Colon (tissue), 2 donors: ENCODE measurements around the gene KRT10.
"Not testable (repeated sequence)": the region's sequence is repeated elsewhere in the genome, so short reads cannot be mapped to it uniquely, and the experiment has no call there.

Source experiments
- FAIRE-seq: peaks from 2 replicates; lab custom pipeline; 2012; peaks lifted over from hg19 to GRCh38; lab: Jason Lieb, UNC
- donor health status: control.
- donor health status: control.

Gene KRT10

GRCh38 chr17:40832840-40833239 is 10.4 kb upstream of the KRT10 start:
- no peak for FAIRE-seq

- FAIRE-seq = no peak
Measured at GRCh38 chr17:40830085-40830776, 7.8 kb upstream of the KRT10 start.

DNA sequence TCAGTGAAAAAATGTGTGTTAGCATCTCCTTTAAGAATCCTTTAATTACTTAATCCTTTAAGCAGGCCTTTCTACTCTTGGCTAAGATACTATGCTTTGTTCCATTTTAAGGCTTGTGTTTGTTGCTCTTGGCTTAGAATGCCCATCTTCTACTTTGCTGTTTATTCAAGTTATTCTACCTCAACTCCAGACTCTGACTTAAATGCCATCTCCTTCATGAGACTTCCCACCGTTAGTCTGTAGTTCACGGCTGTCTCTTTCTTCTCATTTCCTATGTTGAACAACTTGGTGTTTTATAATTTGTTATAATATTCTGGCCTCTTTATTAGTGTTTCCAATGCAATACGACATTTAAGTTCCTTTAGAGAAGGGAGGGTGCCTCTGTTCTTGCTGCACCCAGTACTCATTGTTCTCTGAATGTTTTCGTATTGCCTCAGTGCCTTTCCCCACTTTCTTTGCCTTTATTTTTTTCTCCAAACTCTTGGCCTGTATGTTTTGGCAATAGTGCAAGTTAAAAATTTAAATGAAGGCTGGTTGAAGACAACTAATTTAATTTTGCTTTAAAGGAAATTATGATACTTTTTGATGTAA is 6.1 kb upstream of the KRT10 start:
- no peak for FAIRE-seq

DNA sequence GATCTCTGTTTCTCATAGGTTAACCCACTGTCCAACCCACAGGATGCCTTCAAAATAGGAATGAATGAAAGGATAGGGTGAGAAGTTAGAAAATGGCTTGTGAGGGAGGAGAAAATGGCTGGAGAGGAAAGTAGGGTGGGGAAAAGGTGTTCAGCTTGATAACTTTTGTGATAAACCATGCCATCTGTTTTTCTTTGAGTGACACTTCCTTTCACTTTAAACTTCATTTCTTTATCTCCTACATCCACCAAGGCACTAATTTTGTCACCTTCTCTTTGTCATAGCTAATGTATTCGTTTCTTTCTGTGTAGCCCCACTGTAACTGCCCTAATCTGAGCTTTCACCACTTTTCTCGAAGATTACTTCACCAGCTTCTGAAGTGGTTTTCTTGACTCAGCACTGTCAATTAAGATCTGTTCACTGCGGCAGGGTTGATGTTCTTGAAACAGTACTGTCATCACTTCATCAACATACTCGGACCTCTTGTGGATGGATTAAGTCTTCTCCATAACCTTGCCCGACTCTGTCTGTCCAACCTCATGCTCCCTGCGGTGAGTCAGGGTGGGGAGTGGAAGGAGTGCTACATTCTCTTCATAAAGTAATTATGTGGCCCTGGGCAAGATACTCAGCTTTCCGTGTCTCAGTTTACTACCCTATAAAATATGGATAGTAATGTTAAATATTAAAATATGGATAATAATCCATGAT is 5.5 kb upstream of the KRT10 start:
- no peak for FAIRE-seq

DNA sequence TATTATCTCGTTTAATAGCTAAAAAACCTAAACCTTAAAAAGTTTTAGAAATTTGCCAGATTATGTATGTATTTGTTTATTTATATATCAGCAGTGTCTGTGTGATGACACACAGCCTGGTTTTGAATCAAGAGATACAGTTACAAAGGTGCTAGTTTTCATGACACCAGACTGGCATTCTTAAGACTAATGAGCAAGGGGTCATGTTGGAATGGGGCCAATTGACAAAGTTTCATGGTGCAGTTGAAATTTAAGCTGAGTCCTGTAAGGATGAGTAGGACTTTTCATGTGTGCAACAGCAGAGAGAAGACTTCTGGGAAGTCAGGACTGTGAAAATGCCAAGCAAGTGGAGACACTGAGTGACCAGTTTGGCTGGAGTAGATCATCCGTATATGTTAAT is 3.2 kb upstream of the KRT10 start:
- FAIRE-seq = no peak

DNA sequence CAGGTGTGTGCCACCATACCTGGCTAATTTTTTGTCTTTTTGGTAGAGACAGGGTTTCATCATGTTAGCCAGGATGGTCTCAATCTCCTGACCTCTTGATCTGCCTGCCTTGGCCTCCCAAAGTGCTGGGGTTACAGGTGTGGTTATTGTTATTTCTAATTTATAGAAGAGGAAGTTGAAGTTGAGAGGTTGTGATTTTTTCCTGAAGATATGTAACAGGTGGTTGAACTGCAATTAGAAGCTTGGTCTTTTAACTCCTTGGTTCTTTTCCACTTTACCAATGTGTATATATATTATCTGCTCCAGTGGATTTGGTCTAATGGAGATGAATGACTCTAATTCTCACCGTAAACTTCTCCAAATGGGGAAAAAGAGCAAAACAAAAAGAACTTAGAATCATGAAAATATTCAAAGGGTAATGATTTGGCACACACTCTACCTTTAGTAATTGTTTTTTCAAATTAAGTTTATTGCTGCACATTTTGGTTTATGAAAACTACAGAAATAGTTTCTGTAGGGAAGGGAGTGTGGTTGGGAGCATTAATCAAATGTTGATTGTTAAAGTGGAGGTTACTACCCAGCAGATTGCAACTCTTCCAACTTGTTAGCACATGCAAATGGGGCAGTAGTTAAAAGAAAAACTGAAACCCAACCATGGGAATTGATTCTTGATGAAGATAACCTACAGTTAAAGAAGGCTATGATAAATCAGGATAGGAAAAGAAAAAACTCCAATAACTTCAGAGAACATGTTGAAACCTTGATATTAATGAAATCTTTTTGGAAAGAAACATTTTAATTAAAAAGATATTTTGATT is 1.8 kb upstream of the KRT10 start:
- FAIRE-seq = no peak

DNA sequence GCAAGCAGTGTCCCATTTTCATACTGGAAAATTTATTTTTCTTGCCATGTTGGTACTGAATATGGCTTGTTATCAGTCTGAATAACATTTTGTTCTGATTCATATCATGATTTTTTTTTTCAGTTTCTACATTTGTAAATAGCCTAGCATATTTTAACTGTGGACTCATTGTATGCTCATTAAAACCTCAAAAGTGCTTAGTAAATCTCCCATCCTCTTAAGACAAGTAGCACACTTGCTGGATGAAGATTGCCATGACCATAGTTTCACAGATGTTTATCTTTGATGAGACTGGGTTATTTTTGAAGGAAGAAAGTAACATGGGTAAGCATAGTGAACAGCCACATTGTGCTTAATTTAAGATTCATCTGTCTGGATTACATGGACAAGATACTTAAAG is 878 bp downstream of the KRT10 start:
- no peak for FAIRE-seq

- FAIRE-seq = no peak
Measured at GRCh38 chr17:40820228-40820838, 2.1 kb downstream of the KRT10 start.

- FAIRE-seq = no peak
Measured at GRCh38 chr17:40819528-40820125, 2.8 kb downstream of the KRT10 start.

- no peak for FAIRE-seq
Measured at GRCh38 chr17:40818733-40819527, 3.5 kb downstream of the KRT10 start.

GRCh38 chr17:40818343-40818732 is 4.1 kb downstream of the KRT10 start:
- no peak for FAIRE-seq

DNA sequence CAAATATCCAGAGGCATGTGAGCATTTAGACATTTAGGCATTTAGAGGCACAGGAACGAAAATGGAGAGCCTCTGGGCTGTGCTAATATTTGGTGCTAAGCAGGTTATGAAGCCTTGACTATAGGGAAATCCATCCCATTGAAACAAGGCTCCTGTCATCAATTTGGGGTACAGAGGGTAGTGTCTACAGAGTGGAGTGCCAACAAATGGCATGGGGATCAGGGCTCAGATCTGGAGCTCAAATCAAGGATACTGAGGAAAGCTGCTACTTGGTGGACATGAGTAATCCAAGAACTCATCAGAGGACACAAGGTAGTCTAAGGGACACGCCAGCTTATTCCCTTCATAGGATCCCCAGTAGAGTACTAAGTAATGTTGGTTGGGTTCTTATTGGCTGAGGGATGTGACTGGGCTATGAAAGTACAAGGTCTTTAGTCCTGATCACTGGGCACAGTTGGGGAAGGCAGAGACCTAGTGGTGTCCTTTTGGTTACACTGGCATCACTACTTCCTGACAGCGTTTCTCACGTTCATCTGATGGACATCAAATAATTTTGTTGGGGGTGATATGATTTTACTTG is 5.2 kb downstream of the KRT10 start:
- no peak for FAIRE-seq

GRCh38 chr17:40816569-40816968 is 5.8 kb downstream of the KRT10 start:
- FAIRE-seq = no peak

- FAIRE-seq = no peak
Measured at GRCh38 chr17:40815381-40815780, 7.0 kb downstream of the KRT10 start.

DNA sequence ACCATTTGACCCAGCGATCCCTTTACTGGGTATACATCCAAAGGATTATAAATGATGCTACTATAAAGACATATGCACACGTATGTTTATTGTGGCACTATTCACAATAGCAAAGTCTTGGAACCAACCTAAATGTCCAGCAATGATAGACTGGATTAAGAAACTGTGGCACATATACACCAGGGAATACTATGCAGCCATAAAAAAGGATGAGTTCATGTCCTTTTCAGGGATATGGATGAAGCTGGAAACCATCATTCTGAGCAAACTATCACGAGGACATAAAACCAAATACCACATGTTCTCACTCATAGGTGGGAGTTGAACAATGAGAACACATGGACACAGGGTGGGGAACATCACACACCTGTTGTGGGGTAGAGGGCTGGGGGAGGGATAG is 7.8 kb downstream of the KRT10 start:
- FAIRE-seq = not testable (repeated sequence)

GRCh38 chr17:40813804-40814203 is 8.6 kb downstream of the KRT10 start:
- FAIRE-seq = no peak

GRCh38 chr17:40812639-40813038 is 9.8 kb downstream of the KRT10 start:
- no peak for FAIRE-seq

DNA sequence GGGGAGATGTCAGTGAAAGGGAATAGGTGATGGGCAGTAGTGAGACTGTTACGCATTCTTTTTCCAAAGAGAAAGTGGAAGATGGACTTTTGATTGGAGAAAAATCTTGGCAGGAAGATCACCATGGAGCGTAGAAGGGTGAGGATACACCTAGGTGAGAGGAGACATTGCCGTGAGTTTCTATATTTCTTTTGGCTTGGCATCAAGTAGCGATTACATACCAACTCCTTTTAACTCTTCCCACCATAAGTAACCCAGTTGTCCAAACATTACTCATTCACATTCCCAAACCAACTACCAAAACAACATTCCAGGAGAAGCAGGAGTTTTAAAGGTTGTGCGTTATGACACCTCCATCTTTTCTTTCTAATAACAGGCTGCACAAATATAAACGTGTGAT is 11.9 kb downstream of the KRT10 start:
- no peak for FAIRE-seq

GRCh38 chr17:40809721-40810421 is 12.5 kb downstream of the KRT10 start:
- no peak for FAIRE-seq

GRCh38 chr17:40806131-40806530 is 16.3 kb downstream of the KRT10 start:
- FAIRE-seq = no peak
